HCT116 (cell line): ENCODE data around the gene TMEM79. TPM values are rescaled to one million over a fixed set of nuclear protein-coding genes. Genes with fewer than 3 reads are reported as not detected.

ENCODE experiments used
- ATAC-seq: fragments of 200-7000 bp; cut with Tn5 transposase; 2 replicates; pipeline ENCODE4 v1.9.1; 2020; ENCODE audit warnings: mild to moderate bottlenecking, moderate library complexity
- BruUV-seq: library from RNA; stranded (reverse); fragments of 400-500 nt; replicated peaks from 2 replicates; lab custom pipeline; 2021; lab: Mats Ljungman, UMichigan
- CTCF ChIA-PET: fragments of 300-600 bp; sonication (Branson Sonifier 250); formaldehyde crosslinking; loops from one replicate; lab custom pipeline; 2021; ENCODE audit warnings: antibody characterized with exemption; lab: Charles Lee
- POLR2A ChIA-PET: fragments of 300-600, 350-600 bp; sonication (Branson Sonifier 250); formaldehyde crosslinking; loops from one replicate; lab custom pipeline; 2021; ENCODE audit warnings: antibody characterized with exemption; lab: Charles Lee
- RAD21 ChIA-PET, 2 experiments: fragments of 300-600 bp; sonication (Branson Sonifier 250); formaldehyde crosslinking; loops; one replicate each; lab custom pipeline; 2023; ENCODE audit warnings: low total read pairs in 2 of 2; ENCODE audit not compliant: uncharacterized antibody in 2 of 2, unreplicated experiment in 2 of 2, low non-redundant PET in 1 of 2; lab: Charles Lee
- DNase-seq: peaks from one replicate; pipeline ENCODE4 v3.0.0-alpha.2; 2010; ENCODE audit warnings: low read depth, low spot score
- H2AFZ ChIP-seq: fragments of 200-600 bp; shearing (Covaris generic), sonication (generic); 2 replicates; pipeline ENCODE4 v1.6.1; 2017; ENCODE audit warnings: low read depth, mixed run types, mixed read lengths, antibody characterized with exemption, low read length; ENCODE audit not compliant: poor library complexity, severe bottlenecking
- H3K27ac ChIP-seq: 2 replicates; pipeline ENCODE4 v1.5.1; 2012; ENCODE audit warnings: low read depth, low read length
- H3K27me3 ChIP-seq: fragments of 200-600 bp; sonication (generic); 2 replicates; pipeline ENCODE4 v1.6.1; 2016; ENCODE audit warnings: mixed run types, low read length, mixed read lengths; ENCODE audit not compliant: insufficient read depth
- H3K36me3 ChIP-seq, 2 experiments: fragments of 200-500 bp in 1 of 2; fragments of 200-600 bp in 1 of 2; sonication (Bioruptor generic) in 1 of 2; sonication (generic) in 1 of 2; 2 replicates each; pipeline versions ENCODE4 v1.5.1 to v1.6.1; 2014 to 2016; ENCODE audit warnings: low read length in 2 of 2, inconsistent platforms in 1 of 2, mixed read lengths in 1 of 2, mixed run types in 1 of 2; ENCODE audit not compliant: insufficient read depth in 2 of 2, control insufficient read depth in 1 of 2
- H3K4me1 ChIP-seq, 2 experiments: fragments of 200-600 bp in 1 of 2; sonication (generic) in 1 of 2; 2 replicates each; pipeline versions ENCODE4 v1.5.1 to v1.6.1; 2012 to 2017; ENCODE audit warnings: low read length in 2 of 2, inconsistent platforms in 1 of 2, mild to moderate bottlenecking in 1 of 2, mixed read lengths in 1 of 2, mixed run types in 1 of 2, moderate library complexity in 1 of 2; ENCODE audit not compliant: insufficient read depth in 2 of 2, control insufficient read depth in 1 of 2
- H3K4me2 ChIP-seq: fragments of 200-600 bp; sonication (generic); 2 replicates; pipeline ENCODE4 v1.6.1; 2017; ENCODE audit warnings: mixed run types, low read length, mixed read lengths
- H3K4me3 ChIP-seq, 2 experiments: fragments of 200-600 bp in 1 of 2; sonication (generic) in 1 of 2; replicated peaks in 1 of 2; 2 replicates each; pipeline ENCODE4 v1.5.1; 2011 to 2016; ENCODE audit warnings: low read length in 2 of 2, control low read depth in 1 of 2, low read depth in 1 of 2, mild to moderate bottlenecking in 1 of 2, mixed read lengths in 1 of 2, mixed run types in 1 of 2
- H3K79me2 ChIP-seq: fragments of 200-600 bp; sonication (generic); 2 replicates; pipeline ENCODE4 v1.6.1; 2017; ENCODE audit warnings: mild to moderate bottlenecking, mixed run types, low read length, moderate library complexity, mixed read lengths; ENCODE audit not compliant: insufficient read depth
- H3K9ac ChIP-seq: fragments of 200-600 bp; sonication (generic); 2 replicates; pipeline ENCODE4 v1.6.1; 2016; ENCODE audit warnings: low read length, mixed read lengths
- H3K9me2 ChIP-seq: fragments of 200-600 bp; sonication (generic), shearing (Covaris generic); 2 replicates; pipeline ENCODE4 v1.6.1; 2017; ENCODE audit warnings: mixed run types, mild to moderate bottlenecking, moderate library complexity; ENCODE audit not compliant: insufficient read depth
- H3K9me3 ChIP-seq, 2 experiments: fragments of 200-500 bp in 1 of 2; fragments of 200-600 bp in 1 of 2; sonication (Bioruptor generic) in 1 of 2; sonication (generic) in 1 of 2; 2 replicates each; pipeline ENCODE4 v1.6.1; 2014 to 2017; ENCODE audit warnings: low read length in 2 of 2, mixed read lengths in 2 of 2, inconsistent platforms in 1 of 2, low read depth in 1 of 2, mild to moderate bottlenecking in 1 of 2, mixed run types in 1 of 2, moderate library complexity in 1 of 2; ENCODE audit not compliant: control insufficient read depth in 1 of 2, insufficient read depth in 1 of 2
- H4K20me1 ChIP-seq: fragments of 200-600 bp; sonication (generic), shearing (Covaris generic); 2 replicates; pipeline ENCODE4 v1.6.1; 2017; ENCODE audit warnings: mixed run types, mild to moderate bottlenecking, moderate library complexity; ENCODE audit not compliant: insufficient read depth
- EGR1 ChIP-seq: IDR thresholded peaks from 2 replicates; pipeline ENCODE4 v1.6.1; 2012; ENCODE audit warnings: low read depth
- EZH2 ChIP-seq: fragments of 200-600 bp; sonication (generic); IDR thresholded peaks from 2 replicates; pipeline ENCODE4 v1.6.1; 2017; ENCODE audit warnings: antibody characterized with exemption, mixed run types
- EZH2phosphoT487 ChIP-seq: fragments of 200-600 bp; IDR thresholded peaks from 2 replicates; pipeline ENCODE4 v1.6.1; 2018; ENCODE audit warnings: antibody characterized with exemption, borderline replicate concordance
- POLR2AphosphoS5 ChIP-seq: IDR thresholded peaks from 2 replicates; pipeline ENCODE4 v1.6.1; 2011; ENCODE audit warnings: mild to moderate bottlenecking, low read depth, low read length, moderate library complexity
- SIN3A ChIP-seq: IDR thresholded peaks from 2 replicates; pipeline ENCODE4 v1.6.1; 2012; ENCODE audit warnings: low read depth
- SRF ChIP-seq: IDR thresholded peaks from 2 replicates; pipeline ENCODE4 v1.6.1; 2012; ENCODE audit warnings: low read depth
- YY1 ChIP-seq: IDR thresholded peaks from 2 replicates; pipeline ENCODE4 v1.6.1; 2011; ENCODE audit warnings: low read length, low read depth, moderate library complexity, mild to moderate bottlenecking; ENCODE audit not compliant: insufficient replicate concordance; ENCODE audit errors: extremely low read depth
- intact Hi-C: fragments of 100-400 bp; cut with micrococcal nuclease; formaldehyde crosslinking; loops from 2 replicates; pipeline ENCODE4 v1.10.0; 2022
- total RNA-seq: library from RNA; stranded (reverse); gene quantifications from one replicate; pipeline ENCODE4 v1.2.1, GENCODE V29; 2021; ENCODE audit not compliant: unreplicated experiment
- TF ChIP-seq, protein P1 (sequence below): IDR thresholded peaks from 2 replicates; pipeline ENCODE4 v1.6.1; 2012
- TF ChIP-seq, protein P2 (sequence below): IDR thresholded peaks from 2 replicates; pipeline ENCODE4 v1.6.1; 2012
- TF ChIP-seq, protein P3 (sequence below), 3 experiments: fragments of 200-600 bp in 1 of 3; sonication (generic) in 1 of 3; IDR thresholded peaks in 2 of 3; conservative IDR thresholded peaks in 1 of 3; 2 replicates each; pipeline ENCODE4 v1.5.1; 2012 to 2017; ENCODE audit warnings: low read depth in 2 of 3, low read length in 2 of 3, antibody characterized with exemption in 1 of 3, borderline replicate concordance in 1 of 3, control low read depth in 1 of 3, mild to moderate bottlenecking in 1 of 3, mixed read lengths in 1 of 3, mixed run types in 1 of 3, moderate library complexity in 1 of 3; ENCODE audit not compliant: insufficient read depth in 1 of 3

Gene TMEM79
- total RNA-seq, 1 experiment from 2014 or later = 6.3 TPM

DNA sequence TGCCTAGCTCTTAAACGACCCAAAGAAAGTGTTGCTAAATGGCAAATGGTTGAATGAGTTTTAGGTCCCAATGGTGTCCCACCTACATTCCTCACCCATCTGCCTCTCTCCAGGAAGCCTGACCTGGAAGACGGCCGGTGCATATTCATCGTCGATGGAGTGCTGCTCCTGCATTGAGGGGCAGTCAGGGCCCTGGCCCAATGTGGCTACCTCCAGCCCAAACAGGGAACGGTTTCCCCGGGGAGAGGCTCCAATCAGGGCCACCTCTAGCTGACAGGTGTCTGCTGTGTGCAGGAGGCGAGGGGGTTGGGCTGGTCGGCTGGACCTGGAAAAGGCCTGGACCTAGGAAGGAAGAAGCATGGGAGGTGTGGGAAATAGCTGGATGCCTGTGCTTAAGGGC is 9.8 kb downstream of the TMEM79 start:
- TF ChIP-seq, protein P1, sequence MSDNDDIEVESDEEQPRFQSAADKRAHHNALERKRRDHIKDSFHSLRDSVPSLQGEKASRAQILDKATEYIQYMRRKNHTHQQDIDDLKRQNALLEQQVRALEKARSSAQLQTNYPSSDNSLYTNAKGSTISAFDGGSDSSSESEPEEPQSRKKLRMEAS = no peak
- TF ChIP-seq SRF (no peak), EZH2phosphoT487 (no peak), YY1 (no peak), SIN3A (no peak), EGR1 (no peak), POLR2AphosphoS5 (no peak), EZH2 (no peak)
- TF ChIP-seq, protein P2, sequence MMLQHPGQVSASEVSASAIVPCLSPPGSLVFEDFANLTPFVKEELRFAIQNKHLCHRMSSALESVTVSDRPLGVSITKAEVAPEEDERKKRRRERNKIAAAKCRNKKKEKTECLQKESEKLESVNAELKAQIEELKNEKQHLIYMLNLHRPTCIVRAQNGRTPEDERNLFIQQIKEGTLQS = no peak
- TF ChIP-seq, protein P3, sequence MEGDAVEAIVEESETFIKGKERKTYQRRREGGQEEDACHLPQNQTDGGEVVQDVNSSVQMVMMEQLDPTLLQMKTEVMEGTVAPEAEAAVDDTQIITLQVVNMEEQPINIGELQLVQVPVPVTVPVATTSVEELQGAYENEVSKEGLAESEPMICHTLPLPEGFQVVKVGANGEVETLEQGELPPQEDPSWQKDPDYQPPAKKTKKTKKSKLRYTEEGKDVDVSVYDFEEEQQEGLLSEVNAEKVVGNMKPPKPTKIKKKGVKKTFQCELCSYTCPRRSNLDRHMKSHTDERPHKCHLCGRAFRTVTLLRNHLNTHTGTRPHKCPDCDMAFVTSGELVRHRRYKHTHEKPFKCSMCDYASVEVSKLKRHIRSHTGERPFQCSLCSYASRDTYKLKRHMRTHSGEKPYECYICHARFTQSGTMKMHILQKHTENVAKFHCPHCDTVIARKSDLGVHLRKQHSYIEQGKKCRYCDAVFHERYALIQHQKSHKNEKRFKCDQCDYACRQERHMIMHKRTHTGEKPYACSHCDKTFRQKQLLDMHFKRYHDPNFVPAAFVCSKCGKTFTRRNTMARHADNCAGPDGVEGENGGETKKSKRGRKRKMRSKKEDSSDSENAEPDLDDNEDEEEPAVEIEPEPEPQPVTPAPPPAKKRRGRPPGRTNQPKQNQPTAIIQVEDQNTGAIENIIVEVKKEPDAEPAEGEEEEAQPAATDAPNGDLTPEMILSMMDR (IDR thresholded peaks at IDR 0.05 in 2 of 3, conservative IDR thresholded peaks at IDR 0.05 in 1 of 3; ENCODE audit: borderline replicate concordance in 1 of 3, insufficient read depth in 1 of 3, low read depth in 2 of 3, low read length in 2 of 3) = no peak
- Histone ChIP-seq H3K36me3 (no peaks in the 10 kb centered on the region; a peak in 1 of 4 replicates), H3K9ac (no peak overlapping the region), H3K9me3 (no peaks in the 10 kb centered on the region), H3K4me2 (no peak overlapping the region), H3K27ac (no peak overlapping the region), H3K27me3 (no peaks in the 10 kb centered on the region), H3K79me2 (no peaks in the 10 kb centered on the region), H2AFZ (no peak overlapping the region), H3K4me3 (no peak overlapping the region), H3K4me1 (peaks cover 4 to 14% of the 10 kb centered on the region in 2 experiments; a peak in 3 of 4 replicates), H4K20me1 (no peaks in the 10 kb centered on the region), H3K9me2 (no peaks in the 10 kb centered on the region)
- RAD21 ChIA-PET = no interaction called here
- intact Hi-C loops = no loop called here
- BruUV-seq = no TSS peak
- no peak for ATAC-seq
- POLR2A ChIA-PET = no interaction called here
- no peak for DNase-seq
- CTCF ChIA-PET = no interaction called here
